Stimulated activated CD4-positive, alpha-beta T cell treated with anti-CD3 and anti-CD28 coated beads, TNF-alpha, amount 100 ng/mL, for 4 hours (primary cell): ENCODE data around the gene ACTR3C.

Source experiments
- DNase-seq, 3 experiments: peaks; one replicate each; pipeline ENCODE4 v3.0.0-alpha.2; 2020; ENCODE audit warnings: low read depth in 3 of 3

Gene ACTR3C

DNA sequence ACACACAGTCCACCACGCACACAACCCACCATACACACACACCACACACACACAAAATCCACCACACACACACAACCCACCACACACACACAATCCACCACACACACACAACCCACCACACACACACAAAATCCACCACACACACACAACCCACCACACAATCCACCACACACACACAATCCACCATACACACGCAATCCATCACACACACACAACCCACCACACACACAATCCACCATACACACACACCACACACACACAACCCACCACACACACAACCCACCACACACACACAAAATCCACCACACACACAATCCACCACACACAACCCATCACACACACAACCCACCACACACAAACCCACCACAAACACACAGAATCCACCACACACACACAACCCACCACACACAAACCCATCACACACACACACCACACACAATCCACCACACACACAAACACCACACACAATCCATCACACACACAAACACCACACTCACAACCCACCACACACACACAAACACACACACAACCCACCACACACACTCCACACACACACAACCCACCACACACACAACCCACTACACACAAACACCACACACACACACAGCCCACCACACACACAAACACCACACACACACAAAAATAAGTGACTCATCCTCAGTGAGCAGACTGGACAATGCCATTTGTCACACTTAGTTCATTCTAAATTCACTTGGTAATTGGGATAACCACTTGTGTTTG lies 36.4 kb upstream of the ACTR3C start:
- DNase-seq = no peak

DNA sequence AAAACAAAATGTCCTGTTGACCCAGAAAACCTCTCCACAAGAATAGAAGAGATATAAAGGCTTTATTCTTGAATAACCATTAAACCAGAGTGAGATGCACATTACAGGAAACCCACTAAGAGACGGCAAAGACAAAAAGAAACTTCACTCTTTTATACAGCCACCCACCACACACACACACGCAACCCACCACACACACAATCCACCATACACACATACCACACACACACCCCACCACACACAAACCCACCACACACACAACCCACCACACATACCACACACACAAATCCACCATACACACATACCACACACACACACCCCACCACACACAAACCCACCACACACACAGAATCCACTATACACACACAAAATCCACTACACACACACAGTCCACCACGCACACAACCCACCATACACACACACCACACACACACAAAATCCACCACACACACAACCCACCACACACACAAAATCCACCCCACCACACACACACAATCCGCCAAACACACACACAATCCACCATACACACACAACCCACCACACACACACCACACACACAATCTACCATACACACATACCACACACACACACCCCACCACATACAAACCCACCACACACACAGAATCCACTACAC lies 35.8 kb upstream of the ACTR3C start:
- DNase-seq = no peak

DNA sequence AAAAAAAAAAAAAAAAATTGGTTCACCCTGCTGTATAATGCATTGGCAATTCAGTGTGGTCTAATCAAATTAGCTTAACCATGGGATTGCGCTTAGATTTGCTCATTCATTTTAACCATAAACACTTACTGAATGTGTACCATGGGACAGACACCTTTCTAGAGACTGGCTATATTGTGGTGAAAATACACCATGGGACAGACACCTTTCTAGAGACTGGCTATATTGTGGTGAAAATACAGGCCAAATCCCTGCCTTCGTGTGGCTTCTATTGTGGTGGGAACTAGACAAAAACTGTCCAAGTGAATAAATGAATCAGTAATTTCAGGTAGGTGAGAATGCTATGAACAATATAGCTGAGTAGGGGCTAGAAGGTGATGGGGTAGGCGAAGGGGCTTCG lies 35.1 kb upstream of the ACTR3C start:
- DNase-seq = no peak

DNA sequence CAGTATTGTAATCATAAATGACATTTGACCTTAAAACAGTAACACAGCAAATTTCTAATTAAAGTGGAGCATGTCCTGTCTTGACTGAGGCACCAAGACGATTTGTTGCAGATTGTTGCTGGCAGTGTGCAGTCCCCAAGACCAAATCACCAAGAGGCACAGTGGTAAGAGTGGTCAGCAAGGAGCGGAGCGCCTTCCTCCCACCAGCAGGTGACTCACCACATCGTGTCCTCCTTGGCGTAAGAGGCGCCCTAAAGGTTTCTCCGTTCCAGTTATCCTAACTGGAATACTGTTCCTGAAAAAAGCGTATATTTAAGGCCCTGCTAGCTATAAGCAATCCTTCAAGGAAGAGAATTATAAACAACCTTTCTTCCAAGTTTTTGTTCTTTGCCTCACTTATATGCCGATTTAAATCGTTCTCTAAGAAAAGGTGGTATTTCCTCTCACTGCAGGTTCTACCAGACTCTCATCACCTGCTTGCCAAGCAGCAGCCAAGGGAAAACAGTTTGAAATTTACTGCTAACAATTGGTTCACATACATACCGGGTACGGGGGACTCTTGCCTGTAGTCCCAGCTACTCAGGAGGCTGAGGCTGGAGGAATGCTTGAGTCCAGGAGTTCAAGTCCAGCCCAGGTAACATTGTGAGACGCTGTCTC lies 34.6 kb upstream of the ACTR3C start:
- DNase-seq = no peak

DNA sequence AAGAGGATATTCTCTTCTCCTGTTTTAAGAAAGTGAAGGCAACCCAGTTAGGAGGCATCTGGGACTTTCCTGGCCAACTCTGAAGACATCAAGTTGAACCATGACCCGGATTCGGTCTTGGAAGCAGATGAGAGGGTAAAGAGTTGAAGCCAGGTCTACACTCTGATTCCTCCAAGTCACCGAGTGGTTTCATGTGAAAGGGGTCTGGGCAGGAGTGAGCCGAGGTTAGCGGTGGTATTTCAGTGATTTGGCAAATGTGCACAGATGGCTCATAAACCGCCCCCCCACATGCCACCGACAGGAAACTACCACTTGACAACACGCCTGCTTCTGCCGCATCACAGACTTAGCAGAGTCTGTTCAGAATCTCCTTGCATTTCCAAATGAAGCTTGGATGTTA lies 33.9 kb upstream of the ACTR3C start:
- peak; percentile 26 to 56 (median 51) for DNase-seq

DNA sequence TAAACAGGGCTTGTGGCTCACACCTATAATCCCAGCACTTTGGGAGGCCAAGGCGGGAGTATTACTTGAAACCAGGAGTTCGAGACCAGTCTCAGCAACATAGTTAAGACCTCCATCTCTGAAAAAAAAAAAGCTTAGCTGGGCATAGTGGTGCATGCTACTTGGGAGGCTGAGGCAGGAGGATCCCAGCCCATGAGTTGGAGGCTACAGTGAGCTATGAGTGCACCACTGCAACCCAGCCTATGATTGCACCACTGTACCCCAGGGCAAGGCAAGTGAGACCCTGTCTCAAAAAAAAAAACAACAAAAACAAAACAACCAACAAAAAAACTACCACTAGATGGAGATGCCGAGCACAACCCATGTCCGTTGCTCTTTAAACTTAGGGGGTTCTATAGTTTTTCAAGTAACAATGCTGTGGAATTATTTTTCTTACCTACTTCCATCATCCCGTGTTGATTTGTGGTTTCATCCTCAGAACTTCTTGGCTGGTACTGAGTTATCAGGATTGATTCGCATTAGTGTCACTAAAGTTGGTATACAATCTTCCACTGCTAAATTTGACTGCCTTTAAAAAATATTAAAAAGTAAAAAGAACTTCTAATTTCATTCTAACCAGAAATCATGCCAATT lies 33.0 kb upstream of the ACTR3C start:
- DNase-seq = no peak

DNA sequence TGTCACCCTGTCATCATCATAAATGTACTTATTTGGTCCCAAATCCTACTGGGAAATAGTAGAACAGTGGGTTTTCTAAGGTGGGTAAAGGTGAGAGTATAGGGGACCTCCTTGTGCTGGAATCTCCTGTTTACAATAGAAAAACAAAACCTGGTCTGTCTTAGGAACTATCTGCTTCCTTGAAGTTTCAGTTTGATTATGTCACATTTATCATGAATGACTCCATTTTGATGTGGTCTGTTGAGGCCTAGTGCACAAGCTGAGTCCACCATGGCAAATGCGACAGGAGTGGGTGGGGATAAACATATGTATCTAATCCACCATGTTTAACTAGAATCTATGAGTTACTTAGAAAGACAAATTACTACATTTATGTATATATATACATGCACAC lies 32.3 kb upstream of the ACTR3C start:
- no peak for DNase-seq

DNA sequence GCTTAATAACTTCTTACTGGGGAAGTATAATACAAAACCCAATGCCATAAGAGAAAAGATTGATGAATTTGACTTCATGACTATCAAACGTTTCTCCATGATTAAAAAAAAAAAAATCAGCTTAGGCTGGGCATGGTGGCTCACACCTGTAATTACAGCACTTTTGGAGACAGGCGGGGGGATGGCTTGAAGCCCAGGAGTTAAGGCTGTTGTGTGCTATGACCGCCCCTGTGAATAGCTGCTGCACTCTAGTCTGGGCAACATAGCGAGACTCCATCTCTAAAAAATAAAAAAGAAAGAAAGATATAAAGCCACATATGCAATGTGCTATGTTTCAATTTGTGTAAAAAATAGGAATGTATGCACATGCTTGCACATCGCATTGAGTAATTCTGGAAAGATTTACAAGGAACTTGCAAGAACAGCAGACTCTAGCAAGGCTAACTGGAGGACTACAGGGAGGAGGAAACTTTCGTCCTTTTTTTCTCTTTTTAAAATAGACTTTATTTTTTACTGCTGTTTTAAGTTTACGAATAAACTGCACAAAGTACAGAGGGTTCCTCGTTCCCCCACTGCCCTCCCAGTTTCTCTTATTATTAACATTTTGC lies 28.3 kb upstream of the ACTR3C start:
- DNase-seq = no peak

DNA sequence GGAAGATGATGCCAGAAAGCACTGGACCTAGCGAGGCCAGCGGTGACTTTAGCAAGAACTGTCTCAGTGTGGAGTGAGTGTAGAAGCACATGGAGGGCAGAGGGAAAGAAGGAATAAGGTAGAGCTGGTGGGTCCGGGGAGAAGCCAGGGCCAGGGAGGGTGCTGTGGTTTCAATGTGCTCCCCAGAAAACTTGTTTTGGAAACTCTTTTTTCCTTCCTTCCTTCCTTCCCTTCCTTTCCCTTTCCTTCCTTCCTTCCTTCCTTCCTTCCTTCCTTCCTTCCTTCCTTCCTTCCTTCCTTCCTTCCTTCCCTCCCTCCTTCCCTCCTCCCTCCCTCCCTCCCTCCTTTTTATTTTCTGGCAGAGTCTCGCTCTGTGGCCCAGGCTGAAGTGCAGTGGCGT lies 23.6 kb upstream of the ACTR3C start:
- DNase-seq = no peak

DNA sequence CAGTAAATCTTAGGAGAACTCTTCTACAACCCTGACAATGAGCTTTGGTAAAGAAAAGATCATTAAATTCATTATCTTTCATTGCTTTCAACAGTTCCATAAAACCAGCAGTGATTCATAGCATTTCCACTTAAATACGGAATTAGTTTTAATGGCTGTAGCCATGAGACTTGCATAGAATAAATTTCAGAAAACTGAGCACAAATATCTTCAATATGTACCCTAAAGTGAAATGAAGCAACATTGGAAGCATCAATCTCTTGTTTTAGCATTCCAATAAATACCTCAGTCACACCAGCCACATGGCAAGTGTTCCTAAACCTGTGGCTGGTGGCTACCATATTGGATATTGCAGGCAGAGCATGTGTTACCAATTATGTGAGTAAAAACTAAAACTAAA lies 21.7 kb upstream of the ACTR3C start:
- DNase-seq = no peak

DNA sequence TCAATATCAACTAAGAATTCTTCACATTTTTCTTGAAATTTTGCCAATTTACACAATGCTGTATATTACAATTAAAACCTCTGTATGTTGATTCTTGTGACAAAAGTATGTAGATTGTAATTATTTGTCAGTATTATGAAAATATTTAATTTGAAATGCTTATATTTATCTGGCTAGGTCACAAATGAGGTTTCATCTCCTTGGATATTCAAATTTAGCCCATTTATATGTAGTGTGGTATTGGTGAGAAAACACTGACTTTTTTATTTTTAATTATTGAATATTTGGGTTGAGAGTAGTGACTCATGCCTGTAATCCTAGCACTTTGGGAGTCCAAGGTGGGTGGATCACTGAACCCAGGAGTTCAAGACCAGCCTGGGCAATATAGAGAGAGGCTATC lies 21.0 kb upstream of the ACTR3C start:
- DNase-seq = no peak

DNA sequence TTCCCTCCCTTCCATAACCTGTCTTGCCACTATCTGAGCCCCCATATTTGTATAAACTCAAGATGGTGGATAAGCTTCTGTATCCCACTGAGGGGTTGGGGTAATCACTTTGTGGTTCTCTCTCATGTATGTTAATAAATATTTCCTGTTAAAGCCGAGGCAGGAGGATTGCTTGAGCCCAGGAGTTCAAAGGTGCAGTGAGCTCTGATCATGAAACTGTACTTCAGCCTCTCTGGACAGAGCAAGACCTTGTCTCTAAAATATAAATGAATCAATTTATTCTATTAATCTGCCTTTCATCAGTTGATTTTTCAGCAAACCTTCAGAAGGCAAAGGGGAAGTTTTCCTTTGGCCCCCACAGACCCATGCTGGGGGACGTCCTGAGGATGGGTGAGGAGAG lies 19.9 kb upstream of the ACTR3C start:
- no peak for DNase-seq

DNA sequence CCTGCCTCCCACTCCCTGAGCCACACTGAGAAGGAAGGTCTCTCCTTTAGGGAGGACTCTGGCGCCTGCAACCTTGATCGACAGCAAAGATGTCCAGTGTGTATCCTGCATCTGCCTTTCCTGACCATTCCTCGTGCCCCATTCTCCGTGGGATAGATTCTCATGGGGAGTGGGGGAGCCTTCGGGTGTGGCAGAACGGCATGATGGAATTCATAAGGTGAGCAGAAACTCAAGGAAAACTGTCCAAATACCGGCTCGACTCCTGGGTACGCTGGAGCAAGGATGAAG lies 18.7 kb upstream of the ACTR3C start:
- no peak for DNase-seq

DNA sequence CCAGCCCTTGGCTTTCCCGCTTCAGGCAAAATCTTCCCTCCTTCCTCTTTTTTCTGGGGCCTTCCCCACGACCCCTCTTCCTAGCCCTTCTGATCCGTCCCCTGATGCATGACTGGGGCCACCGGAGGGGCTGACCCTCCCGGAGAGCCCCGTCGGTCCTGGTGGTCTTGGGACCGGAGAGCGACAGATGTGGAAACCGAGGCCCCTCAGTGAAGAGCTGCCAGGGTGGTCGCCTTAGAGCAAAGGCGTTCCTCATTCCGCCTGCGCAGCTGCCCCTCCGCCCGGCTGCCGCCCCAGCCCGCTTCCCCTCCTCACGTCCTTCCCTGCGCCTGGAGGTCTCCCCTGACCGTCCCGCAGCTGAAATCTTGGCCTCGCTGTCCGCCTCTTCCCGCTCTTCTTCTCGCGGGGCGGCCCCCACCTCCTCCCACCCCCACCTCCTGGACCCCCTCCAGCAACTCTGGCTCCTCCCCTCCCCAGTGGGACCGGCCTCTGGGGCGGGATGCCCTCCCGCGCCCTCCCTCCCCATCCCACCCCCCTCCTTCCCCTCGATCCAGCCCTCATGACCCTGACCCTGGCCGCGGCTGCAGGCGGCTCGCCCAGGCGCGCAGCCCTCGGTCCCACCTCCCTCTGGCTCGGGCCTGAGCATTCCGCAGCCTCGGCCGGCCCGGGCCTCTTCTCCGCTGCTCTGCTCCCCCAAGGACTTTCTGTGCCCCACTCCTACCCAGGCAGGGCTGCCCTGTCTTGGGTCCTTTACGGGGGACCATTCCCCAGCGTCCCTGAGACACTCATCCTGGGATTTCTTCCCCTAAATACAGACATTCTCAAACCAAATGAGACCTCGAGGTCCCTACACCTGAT lies 18.1 kb upstream of the ACTR3C start, which contains the start of gene RARRES2:
TSS of gene RARRES2 (minus strand) at position 367 of the 858 bp plus-strand sequence. CDS start 1,020 bp downstream, outside the sequence.
- DNase-seq = no peak

DNA sequence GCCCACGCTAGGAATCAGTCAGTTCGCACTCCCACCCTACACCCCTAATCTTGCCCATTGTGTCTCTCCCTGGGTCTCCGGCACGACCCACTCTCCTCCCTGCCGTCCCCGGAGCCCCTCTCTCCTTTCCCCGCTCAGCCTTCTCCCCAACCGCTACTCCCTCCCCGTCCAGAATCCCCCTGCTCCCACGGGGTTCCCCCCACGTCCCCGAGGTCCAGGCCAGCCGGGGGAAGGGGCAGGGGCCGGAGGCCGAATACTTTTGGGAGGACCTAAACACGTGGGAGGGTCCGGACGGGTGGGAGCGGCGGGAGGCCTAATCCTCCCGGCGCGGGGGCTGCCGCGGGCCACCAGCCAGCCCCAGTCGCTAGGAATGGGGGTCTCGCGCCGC lies 17.5 kb upstream of the ACTR3C start:
- DNase-seq = no peak

DNA sequence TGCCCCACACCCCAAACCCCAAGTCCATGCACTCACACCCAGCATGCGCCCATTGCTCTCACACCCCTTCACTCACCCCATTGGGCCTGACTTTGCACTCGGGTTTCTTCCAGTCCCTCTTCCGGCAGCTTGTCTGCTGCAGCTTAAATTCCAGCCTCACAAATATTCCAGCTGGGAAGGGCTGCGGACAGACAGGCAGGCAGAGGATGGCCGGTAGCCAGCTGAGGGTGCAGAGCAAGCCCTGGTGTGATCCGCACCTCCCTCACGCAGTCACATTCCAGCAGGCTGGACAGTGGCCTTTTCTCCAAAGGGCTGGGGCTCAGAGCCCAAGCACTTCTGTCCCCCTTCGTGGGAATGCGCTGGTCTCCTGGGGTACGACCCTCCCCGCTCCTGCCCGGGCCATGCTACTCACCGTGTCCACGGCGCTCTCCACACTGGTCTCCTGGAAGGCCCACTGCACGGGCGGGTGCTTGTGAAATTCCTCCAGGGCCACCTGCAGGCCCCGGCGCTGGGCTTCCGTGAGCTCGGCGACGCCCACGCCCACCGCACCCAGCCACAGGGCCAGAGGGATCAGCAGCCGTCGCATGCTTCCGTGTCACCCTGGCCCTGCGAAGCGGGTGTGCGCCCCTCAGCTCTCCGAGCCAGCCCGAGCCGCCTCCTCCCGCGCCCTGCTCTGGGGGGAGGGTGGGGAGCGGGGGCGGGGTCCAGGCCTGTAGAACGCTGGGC lies 16.8 kb upstream of the ACTR3C start:
- DNase-seq = no peak

DNA sequence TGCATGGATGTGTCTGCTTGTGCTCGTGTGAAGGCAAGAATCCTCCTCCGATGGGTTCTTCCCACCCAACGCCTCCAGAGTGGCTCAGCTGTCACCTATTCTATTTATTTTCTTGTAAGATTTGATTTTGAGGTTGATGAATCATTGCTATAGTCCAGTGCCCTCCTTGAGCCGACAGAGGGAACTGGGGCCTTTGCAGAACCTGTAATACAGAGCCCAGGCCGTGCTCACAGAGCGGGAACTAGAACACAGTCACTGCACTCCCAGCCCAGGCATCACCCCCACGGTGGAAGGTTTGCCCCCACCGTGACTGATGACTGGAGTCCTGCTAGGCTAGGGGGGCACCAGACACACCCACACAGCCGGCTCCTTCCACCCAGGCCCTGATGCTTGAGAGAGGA lies 16.1 kb upstream of the ACTR3C start:
- DNase-seq = no peak

DNA sequence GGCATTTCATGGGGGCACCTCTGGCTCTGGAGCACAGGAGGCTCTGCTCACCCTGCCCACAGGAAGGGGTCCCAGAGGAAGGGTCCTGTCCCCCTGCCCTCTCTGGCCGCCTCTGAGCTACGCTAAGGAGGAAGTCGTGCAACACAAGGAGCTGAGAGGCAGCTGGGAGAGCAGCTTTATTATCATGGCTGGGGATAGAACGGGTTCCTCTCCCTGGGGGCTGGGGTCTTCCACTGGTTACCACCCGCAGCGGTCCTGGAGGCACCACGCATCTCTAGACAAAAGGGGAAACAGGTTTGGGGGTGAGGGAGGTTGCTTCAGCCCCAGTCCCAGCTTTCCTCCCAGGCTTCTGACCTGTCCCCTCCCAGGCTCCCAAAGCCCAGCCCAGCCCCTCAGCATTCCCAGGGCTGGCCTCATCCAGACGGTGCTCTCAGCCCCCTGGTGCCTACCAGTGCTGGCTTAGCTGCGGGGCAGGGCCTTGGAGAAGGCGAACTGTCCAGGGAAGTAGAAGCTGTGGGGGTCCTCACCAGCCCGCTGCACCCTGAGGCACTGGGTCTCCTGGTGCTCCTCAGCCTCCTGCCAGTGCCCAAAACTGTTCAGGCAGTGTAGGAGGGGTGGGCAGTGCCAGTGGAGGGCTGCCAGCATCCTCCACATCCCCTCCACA lies 15.0 kb upstream of the ACTR3C start:
- no peak for DNase-seq

DNA sequence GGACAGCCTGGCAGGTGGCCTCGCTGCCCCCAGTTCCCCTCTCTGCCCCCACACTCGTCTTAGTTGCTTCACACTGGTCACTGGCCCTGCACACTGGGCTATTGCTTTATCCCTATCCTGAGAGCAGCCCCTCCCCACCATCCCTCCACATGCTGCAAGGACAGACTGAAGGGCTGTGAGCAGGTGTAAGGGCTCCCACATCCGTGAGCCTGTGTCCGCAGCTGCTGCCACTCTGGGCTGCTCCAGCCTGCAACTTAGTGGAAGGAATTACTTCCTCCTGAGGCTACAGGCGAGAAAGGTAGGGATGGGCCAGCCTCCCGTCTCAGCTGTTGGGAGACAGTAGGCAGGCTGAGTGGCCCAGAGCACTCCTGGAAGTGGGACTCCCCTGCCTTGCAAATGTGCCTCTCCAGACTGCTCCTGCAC lies 14.3 kb upstream of the ACTR3C start:
- DNase-seq = no peak

DNA sequence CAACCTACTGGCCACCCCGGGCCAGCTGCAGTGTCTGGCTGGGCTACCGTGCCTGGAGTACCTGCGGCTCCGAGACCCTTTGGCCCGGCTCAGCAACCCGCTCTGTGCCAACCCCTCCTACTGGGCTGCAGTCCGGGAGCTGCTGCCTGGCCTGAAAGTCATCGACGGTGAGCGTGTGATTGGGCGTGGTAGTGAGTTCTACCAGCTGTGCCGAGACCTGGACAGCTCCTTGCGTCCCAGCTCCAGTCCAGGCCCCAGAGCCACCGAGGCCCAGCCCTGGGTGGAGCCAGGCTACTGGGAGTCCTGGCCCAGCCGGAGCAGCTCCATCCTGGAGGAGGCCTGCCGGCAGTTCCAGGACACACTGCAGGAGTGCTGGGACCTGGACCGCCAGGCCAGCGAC lies 13.8 kb upstream of the ACTR3C start:
- DNase-seq = no peak
